ENCODE measurements around the gene CCT6A.
"Not testable (repeated sequence)": the region's sequence is repeated elsewhere in the genome, so short reads cannot be mapped to it uniquely, and the experiment has no call there.

CCT6A gene, protein sequence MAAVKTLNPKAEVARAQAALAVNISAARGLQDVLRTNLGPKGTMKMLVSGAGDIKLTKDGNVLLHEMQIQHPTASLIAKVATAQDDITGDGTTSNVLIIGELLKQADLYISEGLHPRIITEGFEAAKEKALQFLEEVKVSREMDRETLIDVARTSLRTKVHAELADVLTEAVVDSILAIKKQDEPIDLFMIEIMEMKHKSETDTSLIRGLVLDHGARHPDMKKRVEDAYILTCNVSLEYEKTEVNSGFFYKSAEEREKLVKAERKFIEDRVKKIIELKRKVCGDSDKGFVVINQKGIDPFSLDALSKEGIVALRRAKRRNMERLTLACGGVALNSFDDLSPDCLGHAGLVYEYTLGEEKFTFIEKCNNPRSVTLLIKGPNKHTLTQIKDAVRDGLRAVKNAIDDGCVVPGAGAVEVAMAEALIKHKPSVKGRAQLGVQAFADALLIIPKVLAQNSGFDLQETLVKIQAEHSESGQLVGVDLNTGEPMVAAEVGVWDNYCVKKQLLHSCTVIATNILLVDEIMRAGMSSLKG

DNA sequence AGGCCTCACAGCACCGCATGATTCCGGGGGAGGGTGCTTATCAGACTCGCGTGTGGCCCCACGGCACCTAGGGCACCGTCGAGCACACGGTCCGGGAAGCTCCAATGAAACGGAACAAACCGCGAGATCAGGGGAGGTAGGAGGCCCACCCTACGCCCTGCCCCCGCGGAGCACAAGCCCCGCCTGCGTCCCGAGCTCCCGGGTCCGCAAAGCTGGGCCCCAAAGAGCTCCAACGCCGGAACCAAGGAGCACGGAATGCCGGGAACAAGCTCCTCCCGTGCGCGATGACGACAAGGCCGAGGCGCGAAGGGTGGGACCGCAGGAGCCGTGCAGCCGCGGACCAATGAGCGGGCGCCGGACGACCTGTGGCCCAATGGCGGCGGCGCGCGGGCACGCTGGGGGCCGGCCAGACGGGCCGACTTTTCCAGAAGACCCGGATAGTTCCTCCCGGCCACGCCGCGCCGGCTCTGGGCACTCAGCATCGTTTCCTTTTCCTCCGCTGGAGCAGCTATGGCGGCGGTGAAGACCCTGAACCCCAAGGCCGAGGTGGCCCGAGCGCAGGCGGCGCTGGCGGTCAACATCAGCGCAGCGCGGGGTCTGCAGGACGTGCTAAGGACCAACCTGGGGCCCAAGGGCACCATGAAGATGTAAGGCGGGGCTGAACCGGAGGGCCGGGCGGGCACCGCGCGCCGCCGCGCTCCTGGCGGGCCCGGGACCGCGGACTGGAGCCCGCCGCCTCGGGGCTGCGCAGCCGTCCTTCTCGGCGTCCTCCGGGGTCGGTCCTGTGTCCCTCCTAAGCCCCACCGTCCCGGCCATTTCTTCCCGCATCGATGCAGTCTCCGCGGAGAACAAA is at the start of gene CCT6A, which contains the start of gene PSPH:
Gene CCT6A, plus strand, starts transcription at position 427 of the 853 bp plus-strand sequence. Its CDS starts 84 bp downstream, at position 511.
Gene PSPH, minus strand, starts transcription at position 106 of the 853 bp plus-strand sequence. CDS start 30,232 bp downstream, outside the sequence.
- Histone ChIP-seq H3K4me3 (peak within 1 kb of the TSS; percentile 99), H3K9ac (peak within 1 kb of the TSS; percentile 99), H3K36me3 (peaks cover 43% of the 10 kb centered on the region), H3K27me3 (no peaks in the 10 kb centered on the region), H3K27ac (peak within 1 kb of the TSS; percentile 97), H3K4me2 (peak within 1 kb of the TSS; percentile 87), H3K9me3 (no peaks in the 10 kb centered on the region), H3K4me1 (peaks cover 44% of the 10 kb centered on the region), H4K20me1 (peaks cover 45% of the 10 kb centered on the region)
- no peak for TF ChIP-seq Cebpa-rat (IDR thresholded peaks at IDR 0.05)

DNA sequence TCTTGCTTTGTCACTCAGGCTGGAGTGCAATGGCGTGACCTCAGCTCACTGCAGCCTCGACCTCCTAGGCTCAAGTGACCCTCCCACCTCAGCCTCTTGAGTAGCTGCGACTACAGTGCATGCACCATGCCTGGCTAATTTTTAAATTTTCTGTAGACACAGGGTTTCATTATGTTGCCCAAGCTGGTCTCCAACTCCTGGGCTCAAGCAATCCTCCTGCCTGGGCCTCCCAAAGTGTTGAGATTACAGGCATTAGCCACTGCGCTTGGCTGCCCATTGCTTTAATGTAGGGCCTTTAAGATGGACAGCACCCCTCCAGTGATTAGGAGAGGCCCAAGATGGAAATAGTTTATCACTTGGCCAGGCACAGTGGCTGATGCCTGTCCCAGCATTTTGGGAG is 47.8 kb upstream of the CCT6A start:
- Histone ChIP-seq H3K36me3 (peaks cover 16% of the 10 kb centered on the region), H3K4me2 (peak overlapping the region; percentile 24; the same call in 1 of the 2 replicates), H4K20me1 (no peaks in the 10 kb centered on the region), H3K9ac (no peak overlapping the region), H3K4me3 (no peak overlapping the region), H3K27ac (no peak overlapping the region), H3K4me1 (peaks cover 39% of the 10 kb centered on the region), H3K9me3 (no peaks in the 10 kb centered on the region), H3K27me3 (no peaks in the 10 kb centered on the region)
- TF ChIP-seq Cebpa-rat (IDR thresholded peaks at IDR 0.05): no peak

DNA sequence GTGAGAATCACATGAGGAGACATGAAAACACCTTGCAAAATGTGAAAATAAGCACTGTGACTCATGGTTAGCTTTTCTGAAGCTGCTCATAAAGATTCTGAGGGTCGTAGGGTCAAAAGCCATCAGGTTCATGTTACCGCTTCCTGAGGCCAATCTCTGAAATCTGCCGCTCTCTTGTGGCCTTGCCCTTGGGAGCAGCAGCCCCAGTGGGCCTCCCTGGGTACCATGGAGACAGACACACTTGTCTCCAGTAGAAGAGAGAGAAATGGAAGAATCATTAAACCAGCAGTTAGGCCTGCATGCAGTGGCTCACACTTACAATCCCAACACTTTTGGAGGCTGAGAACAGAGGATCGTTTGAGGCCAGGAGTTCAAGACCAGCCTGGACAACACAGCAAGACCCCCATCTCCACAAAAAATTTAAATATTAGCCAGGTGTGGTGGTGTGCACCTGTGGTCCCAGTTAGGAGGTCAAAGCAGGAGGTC is 44.4 kb upstream of the CCT6A start:
- peaks cover 39% of the 10 kb centered on the region for H3K4me1 ChIP-seq
- no peak for TF ChIP-seq Cebpa-rat (IDR thresholded peaks at IDR 0.05)
- peak overlapping the region; percentile 69 for H3K4me2 ChIP-seq
- no peaks in the 10 kb centered on the region for H3K9me3 ChIP-seq
- H3K27me3 ChIP-seq: no peaks in the 10 kb centered on the region
- peaks cover 19% of the 10 kb centered on the region for H3K36me3 ChIP-seq
- peak overlapping the region; percentile 53; the same call in 1 of the 2 replicates for H3K9ac ChIP-seq
- H3K27ac ChIP-seq: no peak overlapping the region
- no peaks in the 10 kb centered on the region for H4K20me1 ChIP-seq
- H3K4me3 ChIP-seq: no peak overlapping the region

DNA sequence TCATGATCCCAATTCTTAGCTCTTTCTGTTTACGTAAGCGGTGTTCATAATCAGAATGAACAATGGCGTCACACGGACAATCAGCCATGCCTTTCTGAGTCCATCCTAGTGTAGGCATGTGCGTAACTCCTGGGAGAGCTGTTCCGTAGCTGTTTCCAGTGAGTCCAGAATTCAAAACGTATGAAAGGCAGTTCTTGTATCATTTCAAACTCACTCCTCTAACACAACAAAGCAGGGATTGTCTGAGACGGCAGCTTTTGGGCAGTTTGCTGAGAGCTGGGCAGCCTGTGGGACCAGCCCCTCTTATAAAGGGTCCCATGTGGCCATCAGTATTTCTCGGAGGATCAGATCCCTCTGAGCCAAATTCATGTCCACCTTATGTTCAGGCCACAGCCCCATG is 43.7 kb upstream of the CCT6A start:
- H3K4me1 ChIP-seq: peaks cover 38% of the 10 kb centered on the region
- H3K9ac ChIP-seq: no peak overlapping the region
- H4K20me1 ChIP-seq: no peaks in the 10 kb centered on the region
- H3K36me3 ChIP-seq: peaks cover 22% of the 10 kb centered on the region
- H3K4me3 ChIP-seq: no peak overlapping the region
- no peaks in the 10 kb centered on the region for H3K9me3 ChIP-seq
- H3K27ac ChIP-seq: no peak overlapping the region
- TF ChIP-seq Cebpa-rat (IDR thresholded peaks at IDR 0.05): no peak
- H3K27me3 ChIP-seq: no peaks in the 10 kb centered on the region
- no peak overlapping the region for H3K4me2 ChIP-seq

DNA sequence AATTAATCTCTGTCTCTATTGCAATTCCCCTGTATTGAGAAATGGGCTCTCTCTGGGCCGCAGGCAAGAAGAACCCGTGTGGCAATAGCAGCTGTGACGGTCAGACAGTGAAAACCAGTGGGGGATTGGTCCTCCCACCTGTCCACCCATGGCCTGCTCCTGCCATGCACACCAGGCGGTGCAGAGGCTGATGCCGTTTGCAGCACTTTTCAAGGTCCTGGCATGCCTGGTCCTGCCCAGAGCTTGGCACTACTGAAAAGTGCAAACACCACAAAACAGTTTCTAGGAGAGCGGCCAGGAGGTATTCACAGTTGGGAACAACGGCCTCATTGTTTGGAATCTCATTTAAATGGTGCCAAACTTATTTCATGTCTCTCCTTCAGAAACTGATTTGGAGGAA is 41.9 kb upstream of the CCT6A start:
- Histone ChIP-seq H3K27me3 (no peaks in the 10 kb centered on the region), H3K9ac (no peak overlapping the region), H3K4me3 (no peak overlapping the region), H3K4me2 (no peak overlapping the region), H3K27ac (no peak overlapping the region), H4K20me1 (no peaks in the 10 kb centered on the region), H3K4me1 (peaks cover 28% of the 10 kb centered on the region), H3K9me3 (no peaks in the 10 kb centered on the region), H3K36me3 (peaks cover 39% of the 10 kb centered on the region)
- no peak for TF ChIP-seq Cebpa-rat (IDR thresholded peaks at IDR 0.05)

DNA sequence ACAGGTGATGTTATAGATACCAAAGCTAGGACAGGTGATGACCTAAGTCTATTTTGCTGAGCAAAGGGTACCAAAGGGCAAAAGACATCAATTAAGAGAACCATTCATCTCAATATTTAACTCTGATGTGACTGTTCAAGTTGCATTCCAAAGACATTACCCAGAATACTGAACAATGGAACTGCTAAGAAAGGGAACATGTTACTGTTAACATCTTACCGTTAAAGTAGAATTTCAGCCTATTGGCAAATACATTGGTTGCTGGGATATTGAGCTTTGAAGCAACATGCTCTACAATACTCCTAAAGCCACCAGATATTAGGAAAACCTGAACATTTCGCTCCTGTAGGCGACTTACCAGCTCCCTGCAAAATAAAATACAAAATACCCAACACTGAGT is 34.5 kb upstream of the CCT6A start:
- H4K20me1 ChIP-seq, H3K9me3 ChIP-seq: not testable (repeated sequence)
- peaks cover 87% of the 10 kb centered on the region for H3K36me3 ChIP-seq

DNA sequence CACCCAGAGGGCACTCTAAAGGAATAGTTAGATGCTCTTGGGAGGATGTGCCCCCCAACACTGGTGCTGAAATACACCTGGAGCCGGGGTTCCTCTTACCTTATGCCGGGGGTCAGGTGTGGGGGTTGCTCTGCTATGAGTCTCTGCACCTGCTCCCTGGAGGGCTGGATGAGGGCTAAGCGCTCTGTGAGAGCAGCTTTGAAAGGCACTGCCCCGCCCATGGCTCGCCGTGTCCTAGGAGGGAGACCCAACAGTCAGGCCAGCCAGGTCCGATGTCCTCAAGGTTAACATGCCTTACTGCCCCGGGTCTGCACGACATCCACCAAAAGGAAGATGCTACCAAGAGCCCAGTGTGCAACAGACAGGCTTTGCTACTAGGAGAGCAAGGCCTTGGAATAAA is 32.1 kb upstream of the CCT6A start:
- Histone ChIP-seq H3K9me3 (no peaks in the 10 kb centered on the region), H3K4me2 (no peak overlapping the region), H3K36me3 (peaks cover 74% of the 10 kb centered on the region), H3K27ac (no peak overlapping the region), H3K9ac (no peak overlapping the region), H3K4me1 (peaks cover 11% of the 10 kb centered on the region), H3K27me3 (no peaks in the 10 kb centered on the region), H3K4me3 (no peak overlapping the region), H4K20me1 (no peaks in the 10 kb centered on the region)
- TF ChIP-seq Cebpa-rat (IDR thresholded peaks at IDR 0.05): no peak

More for the DNA sequence above, 34.5 kb upstream of the CCT6A start:
- H3K9ac ChIP-seq, H3K4me3 ChIP-seq, H3K4me1 ChIP-seq, H3K27me3 ChIP-seq, H3K4me2 ChIP-seq, H3K27ac ChIP-seq: not testable (repeated sequence)

DNA sequence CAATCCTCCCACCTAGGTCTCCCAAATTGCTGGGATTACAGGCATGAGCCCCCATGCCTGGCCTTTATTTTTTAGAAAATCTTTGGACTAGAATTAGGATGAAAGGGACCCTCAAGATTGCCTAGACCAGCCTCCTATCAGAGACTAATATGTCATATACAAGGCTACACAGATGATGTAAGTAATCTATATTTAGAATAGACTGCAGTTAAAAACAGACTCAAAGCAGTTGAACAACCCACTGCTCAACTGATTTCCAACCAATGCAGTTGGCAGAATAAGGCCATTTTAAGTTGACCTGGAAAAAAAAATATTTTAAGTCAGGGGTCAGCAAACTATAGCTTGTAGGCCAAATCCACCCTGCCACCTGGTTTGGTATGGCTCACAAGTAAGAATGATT is 28.1 kb upstream of the CCT6A start:
- no peak overlapping the region for H3K4me3 ChIP-seq
- H3K27me3 ChIP-seq: no peaks in the 10 kb centered on the region
- H3K4me2 ChIP-seq: peak overlapping the region; percentile 16; the same call in 1 of the 2 replicates
- H3K9ac ChIP-seq: no peak overlapping the region
- no peak for TF ChIP-seq Cebpa-rat (IDR thresholded peaks at IDR 0.05)
- H3K27ac ChIP-seq: no peak overlapping the region
- peaks cover 79% of the 10 kb centered on the region for H3K36me3 ChIP-seq
- H3K4me1 ChIP-seq: peaks cover 11% of the 10 kb centered on the region
- H4K20me1 ChIP-seq: no peaks in the 10 kb centered on the region
- H3K9me3 ChIP-seq: no peaks in the 10 kb centered on the region

DNA sequence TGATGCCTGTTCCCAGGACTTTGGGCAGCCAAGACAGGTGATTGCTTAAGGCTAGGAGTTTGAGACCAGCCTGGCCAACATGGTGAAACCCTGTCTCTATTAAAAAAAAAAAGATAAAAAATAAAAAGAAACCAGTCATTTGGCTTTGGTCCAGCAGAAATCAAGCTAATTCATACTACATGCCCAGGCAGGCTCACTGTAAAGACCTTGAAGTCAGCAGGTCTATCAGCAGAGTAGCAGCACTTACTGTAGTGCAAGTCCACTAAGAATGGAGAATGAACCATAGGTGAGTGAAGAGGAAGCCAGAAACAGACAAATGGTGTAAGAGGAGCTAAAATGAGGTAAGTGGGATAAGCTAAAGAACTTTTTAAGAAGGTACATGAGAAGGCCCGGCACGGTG is 25.0 kb upstream of the CCT6A start:
- peaks cover 78% of the 10 kb centered on the region for H3K36me3 ChIP-seq

More for the DNA sequence above, 25.0 kb upstream of the CCT6A start:
- H4K20me1 ChIP-seq: no peaks in the 10 kb centered on the region
- TF ChIP-seq Cebpa-rat (IDR thresholded peaks at IDR 0.05): no peak
- H3K4me2 ChIP-seq: no peak overlapping the region
- H3K27ac ChIP-seq: no peak overlapping the region
- H3K9ac ChIP-seq: no peak overlapping the region
- no peaks in the 10 kb centered on the region for H3K9me3 ChIP-seq
- peaks cover 11% of the 10 kb centered on the region for H3K4me1 ChIP-seq
- no peaks in the 10 kb centered on the region for H3K27me3 ChIP-seq
- H3K4me3 ChIP-seq: no peak overlapping the region
